ENCODE measurements around the gene SELENOV.
A peak's percentile ranks its signal among the peaks of the same experiment; 100 is the strongest.
"Not testable (repeated sequence)": the region's sequence is repeated elsewhere in the genome, so short reads cannot be mapped to it uniquely, and the experiment has no call there.

SELENOV gene
- total RNA-seq: 0 to 0.29 (median 0.09) reads per million in 4 experiments

- DNase-seq: peak; percentile 14
These were observed at the start of gene SELENOV for GRCh38 chr19:39514840-39515550. Gene SELENOV, plus strand, starts transcription at chr19:39515139. Its CDS starts 74 bp downstream, at chr19:39515213.

GRCh38 chr19:39465956-39466747 lies 48.8 kb upstream of the SELENOV start:
- no peak for DNase-seq

GRCh38 chr19:39467941-39468340 lies 47.0 kb upstream of the SELENOV start:
- no peak for DNase-seq

- DNase-seq: no peak
These were observed 45.9 kb upstream of the SELENOV start for GRCh38 chr19:39469036-39469435.

GRCh38 chr19:39469567-39469966 lies 45.4 kb upstream of the SELENOV start:
- DNase-seq: no peak

GRCh38 chr19:39470724-39471339 lies 44.1 kb upstream of the SELENOV start:
- DNase-seq: no peak

- no peak for DNase-seq
These were observed 43.0 kb upstream of the SELENOV start for GRCh38 chr19:39471756-39472536.

- DNase-seq: no peak
These were observed 42.0 kb upstream of the SELENOV start for GRCh38 chr19:39472746-39473442.

- no peak for DNase-seq
These were observed 41.4 kb upstream of the SELENOV start for GRCh38 chr19:39473443-39473960.

- peak; percentile 57 for DNase-seq
These were observed 40.8 kb upstream of the SELENOV start for GRCh38 chr19:39474139-39474620.

GRCh38 chr19:39475748-39476147 lies 39.2 kb upstream of the SELENOV start:
- DNase-seq: no peak

GRCh38 chr19:39479319-39479801 lies 35.6 kb upstream of the SELENOV start:
- DNase-seq: not testable (repeated sequence)

GRCh38 chr19:39479916-39480315 lies 35.0 kb upstream of the SELENOV start:
- no peak for DNase-seq

GRCh38 chr19:39480337-39481228 lies 34.4 kb upstream of the SELENOV start, which contains the start of gene TIMM50:
Gene TIMM50, plus strand, starts transcription at chr19:39480838. Its CDS starts 16 bp downstream, at chr19:39480854.
- peak; percentile 95 for DNase-seq

GRCh38 chr19:39481229-39481545 lies 33.8 kb upstream of the SELENOV start:
- DNase-seq: no peak

- DNase-seq: no peak
These were observed 33.3 kb upstream of the SELENOV start for GRCh38 chr19:39481676-39482075.

- DNase-seq: no peak
These were observed 31.8 kb upstream of the SELENOV start for GRCh38 chr19:39483141-39483540.

- no peak for DNase-seq
These were observed 25.2 kb upstream of the SELENOV start for GRCh38 chr19:39489756-39490155.

GRCh38 chr19:39492225-39492624 lies 22.7 kb upstream of the SELENOV start:
- no peak for DNase-seq

GRCh38 chr19:39492788-39493187 lies 22.2 kb upstream of the SELENOV start:
- DNase-seq: no peak

- DNase-seq: no peak
These were observed 20.3 kb upstream of the SELENOV start for GRCh38 chr19:39494661-39495060.

All from effector CD8-positive, alpha-beta T cell (primary cell).